Mesendoderm (in vitro differentiated cells): ENCODE results near the gene STEAP2.

Experiments
- DNase-seq: peaks from one replicate; pipeline ENCODE4 v3.0.0; 2013
- H2AK5ac ChIP-seq: 2 replicates; pipeline ENCODE4 v1.6.1; 2013; ENCODE audit warnings: low read length, inconsistent platforms
- H2BK120ac ChIP-seq: 2 replicates; pipeline ENCODE4 v1.6.1; 2013; ENCODE audit warnings: low read depth, mild to moderate bottlenecking, low read length, moderate library complexity, mixed read lengths
- H2BK15ac ChIP-seq: replicated peaks from 2 replicates; pipeline ENCODE4 v1.6.1; 2013; ENCODE audit warnings: low read depth, mild to moderate bottlenecking, moderate library complexity
- H2BK5ac ChIP-seq: 2 replicates; pipeline ENCODE4 v1.6.1; 2013; ENCODE audit warnings: low read length, inconsistent platforms
- H3K18ac ChIP-seq: 2 replicates; pipeline ENCODE4 v1.6.1; 2013; ENCODE audit warnings: mild to moderate bottlenecking, low read length, mixed read lengths
- H3K23ac ChIP-seq: one replicate; pipeline ENCODE4 v1.6.1; 2013; ENCODE audit warnings: low read length
- H3K27ac ChIP-seq: 2 replicates; pipeline ENCODE4 v1.5.1; 2013; ENCODE audit warnings: low read depth, mild to moderate bottlenecking, inconsistent platforms, low read length, moderate library complexity
- H3K27me3 ChIP-seq: 2 replicates; pipeline ENCODE4 v1.6.1; 2013; ENCODE audit warnings: low read length, control low read depth, mild to moderate bottlenecking, inconsistent platforms; ENCODE audit not compliant: insufficient read depth, poor library complexity
- H3K36me3 ChIP-seq: 2 replicates; pipeline ENCODE4 v1.6.1; 2013; ENCODE audit warnings: low read length, inconsistent platforms; ENCODE audit not compliant: control insufficient read depth, insufficient read depth
- H3K4ac ChIP-seq: one replicate; pipeline ENCODE4 v1.6.1; 2013; ENCODE audit warnings: low read depth, mild to moderate bottlenecking, low read length, moderate library complexity
- H3K4me1 ChIP-seq: 2 replicates; pipeline ENCODE4 v1.6.1; 2013; ENCODE audit warnings: low read depth, low read length, inconsistent platforms; ENCODE audit not compliant: control insufficient read depth
- H3K4me2 ChIP-seq: 2 replicates; pipeline ENCODE4 v1.6.1; 2013; ENCODE audit warnings: low read length
- H3K4me3 ChIP-seq: 2 replicates; pipeline ENCODE4 v1.5.1; 2013; ENCODE audit warnings: mild to moderate bottlenecking, low read length
- H3K56ac ChIP-seq: one replicate; pipeline ENCODE4 v1.6.1; 2013; ENCODE audit warnings: low read length
- H3K79me1 ChIP-seq: 2 replicates; pipeline ENCODE4 v1.6.1; 2013; ENCODE audit warnings: low read length, inconsistent platforms
- H3K79me2 ChIP-seq: 2 replicates; pipeline ENCODE4 v1.6.1; 2013; ENCODE audit warnings: mild to moderate bottlenecking, low read length; ENCODE audit not compliant: control insufficient read depth, insufficient read depth
- H3K9ac ChIP-seq: 2 replicates; pipeline ENCODE4 v1.6.1; 2013; ENCODE audit warnings: low read length, inconsistent platforms
- H4K5ac ChIP-seq: one replicate; pipeline ENCODE4 v1.6.1; 2013; ENCODE audit warnings: low read length
- H4K8ac ChIP-seq: one replicate; pipeline ENCODE4 v1.6.1; 2013; ENCODE audit warnings: low read depth, mild to moderate bottlenecking, control low read depth, low read length, moderate library complexity
- WGBS: extraction: QIAGEN DNeasy Blood & Tissue Kit; methylation state at CpG from one replicate; pipeline ENCODE4 v1.1.7; 2013; ENCODE audit warnings: low lambda C conversion rate, missing lambda C conversion rate; ENCODE audit not compliant: insufficient coverage; ENCODE audit errors: extremely low coverage; 5-methylcytosine and 5-hydroxymethylcytosine counted together

The STEAP2 gene

DNA sequence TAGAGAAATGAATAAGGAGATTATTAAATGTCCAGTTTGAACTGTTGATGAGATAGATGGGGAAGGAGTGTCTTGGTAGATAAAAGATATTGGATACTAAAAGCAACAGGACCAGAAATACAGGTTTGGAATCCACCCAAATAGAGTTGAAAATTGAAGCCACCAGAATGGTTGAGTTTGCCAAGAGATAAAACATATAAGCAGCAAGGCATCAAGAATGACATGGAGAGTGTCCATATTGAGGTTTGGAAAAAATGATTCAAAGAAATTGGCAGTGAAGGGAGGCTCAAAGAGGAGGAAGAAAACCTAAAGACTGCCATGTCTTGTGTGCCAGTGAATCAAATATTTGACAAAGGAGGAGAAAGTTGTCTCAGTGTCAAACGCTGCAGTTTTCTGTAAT is 57.6 kb downstream of the STEAP2 start:
- Histone ChIP-seq H3K4me3 (no peak overlapping the region), H4K5ac (no peak overlapping the region), H3K36me3 (no peaks in the 10 kb centered on the region), H3K79me1 (no peaks in the 10 kb centered on the region), H2BK5ac (no peak overlapping the region), H3K23ac (no peak overlapping the region), H3K4me1 (no peaks in the 10 kb centered on the region), H3K27ac (no peak overlapping the region), H3K4me2 (no peak overlapping the region), H4K8ac (no peak overlapping the region), H3K4ac (no peak overlapping the region), H2BK15ac (no peak overlapping the region), H3K9ac (no peak overlapping the region), H3K56ac (no peak overlapping the region), H3K79me2 (no peaks in the 10 kb centered on the region), H3K27me3 (no peaks in the 10 kb centered on the region), H3K18ac (no peak overlapping the region), H2AK5ac (no peak overlapping the region), H2BK120ac (no peak overlapping the region)
- no peak for DNase-seq
- WGBS: no CpG with 5 or more reads among the region's 1 CpG

DNA sequence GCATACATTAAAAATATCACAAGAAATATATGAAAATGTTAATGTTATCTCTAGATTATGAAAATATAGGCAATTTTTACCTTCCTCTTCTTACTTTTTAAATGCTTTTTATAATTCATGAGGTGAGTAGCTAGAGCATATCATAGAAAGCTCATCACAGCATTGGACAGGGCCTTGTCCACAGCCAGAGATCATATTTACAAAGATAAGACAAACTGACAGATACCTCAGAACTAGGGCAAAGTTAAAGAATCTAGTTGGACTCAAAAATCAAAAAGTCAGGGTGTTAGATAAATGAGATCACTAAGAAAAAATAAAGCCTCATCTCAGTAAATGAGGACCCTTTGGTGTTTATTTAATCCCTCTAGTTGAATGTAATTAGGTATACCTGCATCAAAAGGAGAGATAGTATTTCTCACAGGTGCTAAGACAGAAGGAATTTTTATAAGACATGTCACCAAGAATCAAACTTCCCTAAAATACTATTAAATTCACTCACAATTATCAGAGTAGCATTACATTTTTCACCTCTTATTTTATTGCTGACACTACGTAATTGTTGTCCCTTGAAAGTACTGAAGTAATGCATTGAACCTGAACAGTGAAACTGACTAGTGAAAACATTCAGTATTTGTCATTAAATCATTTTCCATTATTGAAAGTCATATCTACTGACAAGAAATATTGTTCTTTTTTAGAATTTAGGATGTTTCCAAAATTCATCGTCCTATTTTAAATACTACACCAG is 59.1 kb downstream of the STEAP2 start:
- H3K79me1 ChIP-seq: no peaks in the 10 kb centered on the region
- H3K27me3 ChIP-seq: no peaks in the 10 kb centered on the region
- no peak overlapping the region for H3K27ac ChIP-seq
- H3K4me3 ChIP-seq: no peak overlapping the region
- no peak overlapping the region for H3K23ac ChIP-seq
- no peak overlapping the region for H3K4ac ChIP-seq
- no peak overlapping the region for H4K5ac ChIP-seq
- H3K4me2 ChIP-seq: no peak overlapping the region
- DNase-seq: no peak
- no peak overlapping the region for H2AK5ac ChIP-seq
- no peak overlapping the region for H3K18ac ChIP-seq
- H2BK5ac ChIP-seq: no peak overlapping the region
- H3K79me2 ChIP-seq: no peaks in the 10 kb centered on the region
- H3K4me1 ChIP-seq: no peaks in the 10 kb centered on the region
- H2BK120ac ChIP-seq: no peak overlapping the region
- H2BK15ac ChIP-seq: no peak overlapping the region
- H3K56ac ChIP-seq: no peak overlapping the region
- no peak overlapping the region for H4K8ac ChIP-seq
- H3K36me3 ChIP-seq: no peaks in the 10 kb centered on the region
- no CpG with 5 or more reads among the region's 2 CpGs for WGBS
- no peak overlapping the region for H3K9ac ChIP-seq

DNA sequence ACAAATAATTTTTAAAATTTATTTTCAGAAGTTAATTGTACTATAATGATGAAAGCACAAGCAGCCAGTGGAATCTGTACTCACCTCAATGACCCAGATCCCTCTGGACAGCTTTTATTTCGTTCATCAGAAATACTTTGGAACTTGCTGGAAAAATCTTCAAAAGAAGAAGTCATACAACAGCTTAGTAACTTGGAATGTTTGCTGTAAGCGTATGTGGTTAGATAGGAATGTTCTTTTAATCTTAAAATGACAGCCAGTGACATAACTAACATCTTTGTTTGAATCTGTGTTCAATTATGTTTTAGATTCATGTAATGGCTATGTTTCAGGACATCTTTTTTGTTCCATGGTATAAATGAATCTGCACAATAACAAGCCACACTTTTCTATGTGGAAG is 60.2 kb downstream of the STEAP2 start:
- H4K8ac ChIP-seq: no peak overlapping the region
- H3K9ac ChIP-seq: no peak overlapping the region
- H3K79me2 ChIP-seq: no peaks in the 10 kb centered on the region
- no peak overlapping the region for H3K27ac ChIP-seq
- no peak overlapping the region for H2BK5ac ChIP-seq
- no peak overlapping the region for H2BK15ac ChIP-seq
- no peak for DNase-seq
- no peak overlapping the region for H3K4ac ChIP-seq
- H3K36me3 ChIP-seq: no peaks in the 10 kb centered on the region
- no peak overlapping the region for H2BK120ac ChIP-seq
- no peaks in the 10 kb centered on the region for H3K79me1 ChIP-seq
- H4K5ac ChIP-seq: no peak overlapping the region
- no peak overlapping the region for H3K4me2 ChIP-seq
- H3K27me3 ChIP-seq: no peaks in the 10 kb centered on the region
- no CpG with 5 or more reads among the region's 2 CpGs for WGBS
- no peak overlapping the region for H3K18ac ChIP-seq
- no peak overlapping the region for H2AK5ac ChIP-seq
- no peaks in the 10 kb centered on the region for H3K4me1 ChIP-seq
- H3K23ac ChIP-seq: no peak overlapping the region
- no peak overlapping the region for H3K56ac ChIP-seq
- H3K4me3 ChIP-seq: no peak overlapping the region

DNA sequence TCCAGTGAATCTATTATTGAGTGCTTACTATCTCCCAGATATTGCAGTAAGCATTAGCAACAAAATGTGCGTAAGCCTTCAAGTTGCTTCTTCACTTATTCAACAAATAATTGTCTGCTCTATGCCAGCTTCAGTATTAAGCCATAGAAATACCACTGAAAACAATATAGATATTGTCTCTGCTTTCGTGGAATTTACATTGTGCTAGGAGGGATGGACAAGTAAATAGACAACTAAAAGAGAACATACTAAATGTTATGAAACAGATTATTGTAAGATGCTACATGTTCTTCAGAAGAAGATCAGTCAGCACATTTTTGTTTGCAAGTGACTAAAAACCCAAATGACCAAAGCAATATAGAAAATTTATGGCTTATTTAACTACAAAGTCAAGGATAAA is 60.7 kb downstream of the STEAP2 start:
- no peak overlapping the region for H2BK15ac ChIP-seq
- no peak overlapping the region for H3K23ac ChIP-seq
- H3K4me1 ChIP-seq: no peaks in the 10 kb centered on the region
- no peak for DNase-seq
- no peak overlapping the region for H4K8ac ChIP-seq
- H3K27me3 ChIP-seq: no peaks in the 10 kb centered on the region
- no peak overlapping the region for H3K4me2 ChIP-seq
- H2BK120ac ChIP-seq: no peak overlapping the region
- H3K79me2 ChIP-seq: no peaks in the 10 kb centered on the region
- H3K79me1 ChIP-seq: no peaks in the 10 kb centered on the region
- WGBS: no CpG with 5 or more reads among the region's 2 CpGs
- H3K27ac ChIP-seq: no peak overlapping the region
- no peak overlapping the region for H3K18ac ChIP-seq
- H2BK5ac ChIP-seq: no peak overlapping the region
- no peak overlapping the region for H3K4ac ChIP-seq
- no peak overlapping the region for H2AK5ac ChIP-seq
- H3K9ac ChIP-seq: no peak overlapping the region
- H3K36me3 ChIP-seq: no peaks in the 10 kb centered on the region
- H3K56ac ChIP-seq: no peak overlapping the region
- H3K4me3 ChIP-seq: no peak overlapping the region
- no peak overlapping the region for H4K5ac ChIP-seq

DNA sequence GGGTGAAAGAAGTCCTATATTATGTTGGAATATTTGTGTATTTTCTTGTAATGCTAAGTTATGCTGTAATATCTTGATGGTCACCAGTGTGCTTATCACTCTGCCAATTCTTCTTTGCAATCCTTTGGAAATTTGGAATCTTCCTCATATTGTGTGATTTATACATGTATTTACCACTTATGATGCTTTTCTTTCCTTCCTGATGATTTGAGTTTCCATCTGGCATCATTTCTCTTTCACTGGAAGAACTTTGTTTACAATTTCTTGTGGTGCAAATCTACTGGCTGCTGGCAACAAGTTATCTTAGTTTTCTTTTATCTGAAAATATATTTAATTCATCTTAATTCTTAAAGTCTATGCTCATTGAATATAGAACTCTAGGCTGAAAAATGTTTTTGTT is 62.6 kb downstream of the STEAP2 start:
- Histone ChIP-seq H2BK5ac (no peak overlapping the region), H3K4me3 (no peak overlapping the region), H2BK15ac (no peak overlapping the region), H4K5ac (no peak overlapping the region), H2AK5ac (no peak overlapping the region), H3K36me3 (no peaks in the 10 kb centered on the region), H2BK120ac (no peak overlapping the region), H4K8ac (no peak overlapping the region), H3K79me1 (no peaks in the 10 kb centered on the region), H3K4ac (no peak overlapping the region), H3K56ac (no peak overlapping the region), H3K4me2 (no peak overlapping the region), H3K23ac (no peak overlapping the region), H3K27ac (no peak overlapping the region), H3K4me1 (no peaks in the 10 kb centered on the region), H3K9ac (no peak overlapping the region), H3K18ac (no peak overlapping the region), H3K27me3 (no peaks in the 10 kb centered on the region), H3K79me2 (no peaks in the 10 kb centered on the region)
- DNase-seq: no peak

DNA sequence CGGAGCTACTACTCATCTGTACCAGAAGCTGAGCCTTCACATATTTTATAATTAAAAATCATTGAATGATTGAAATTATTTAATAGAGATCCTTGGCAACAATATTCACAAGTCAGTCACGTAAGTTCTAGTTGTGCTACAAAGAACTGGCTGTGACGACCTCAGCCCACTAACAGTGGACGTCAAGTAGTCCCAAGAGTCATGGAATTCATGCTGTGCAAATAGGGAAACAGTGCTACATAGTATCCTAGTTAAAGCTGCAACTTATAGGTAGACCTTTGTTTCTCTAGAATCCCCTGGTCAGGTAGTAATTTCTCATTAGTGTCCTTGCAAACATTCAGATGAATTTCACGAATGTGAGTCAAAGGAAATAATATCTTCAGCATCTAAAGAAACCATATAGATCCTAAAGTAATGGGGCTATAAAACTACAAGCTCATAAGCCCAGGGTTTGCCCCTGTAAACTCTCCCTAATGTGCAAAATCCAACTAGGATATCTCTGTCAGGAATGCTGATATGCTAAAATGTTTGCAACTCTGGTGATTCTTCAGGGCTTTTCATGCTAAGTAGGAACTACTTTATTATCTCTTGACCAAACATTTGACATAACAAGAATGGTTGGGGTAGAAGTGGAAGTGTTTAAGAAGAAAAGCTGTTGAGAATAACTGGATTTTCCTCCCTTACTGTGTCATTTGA is 64.6 kb downstream of the STEAP2 start:
- H3K27ac ChIP-seq: no peak overlapping the region

More for the DNA sequence above, 64.6 kb downstream of the STEAP2 start:
- no peaks in the 10 kb centered on the region for H3K27me3 ChIP-seq
- no peaks in the 10 kb centered on the region for H3K36me3 ChIP-seq
- H2BK15ac ChIP-seq: no peak overlapping the region
- H2BK5ac ChIP-seq: no peak overlapping the region
- no peaks in the 10 kb centered on the region for H3K79me1 ChIP-seq
- H3K79me2 ChIP-seq: no peaks in the 10 kb centered on the region
- no peak overlapping the region for H2BK120ac ChIP-seq
- H4K8ac ChIP-seq: no peak overlapping the region
- WGBS: no CpG with 5 or more reads among the region's 5 CpGs
- no peak overlapping the region for H3K56ac ChIP-seq
- no peak overlapping the region for H3K18ac ChIP-seq
- H2AK5ac ChIP-seq: no peak overlapping the region
- H3K9ac ChIP-seq: no peak overlapping the region
- no peak overlapping the region for H3K4me3 ChIP-seq
- no peak overlapping the region for H3K23ac ChIP-seq
- H3K4me2 ChIP-seq: no peak overlapping the region
- no peak for DNase-seq
- H4K5ac ChIP-seq: no peak overlapping the region
- H3K4me1 ChIP-seq: no peaks in the 10 kb centered on the region
- no peak overlapping the region for H3K4ac ChIP-seq
